Muscle of arm (tissue), 12 donors: ENCODE data around the gene SLC4A9. TPM values are rescaled to one million over a fixed set of nuclear protein-coding genes. Genes with fewer than 3 reads are reported as not detected.
A peak's percentile ranks its signal among the peaks of the same experiment; 100 is the strongest.

Experiments used
- DNase-seq: peaks from one replicate; pipeline ENCODE4 v3.0.0-alpha.2; 2013
- polyA plus RNA-seq, 12 donors: library from polyadenylated mRNA; unstranded; fragments of 120-200 nt; gene quantifications; one replicate each; pipeline ENCODE4 v1.2.1, GENCODE V29; 2013; ENCODE audit not compliant: insufficient read length in 12 of 12

SLC4A9 gene
- polyA plus RNA-seq, 12 donors, result 0.10 to 0.49 (median 0.12) TPM; not detected in 7

DNA sequence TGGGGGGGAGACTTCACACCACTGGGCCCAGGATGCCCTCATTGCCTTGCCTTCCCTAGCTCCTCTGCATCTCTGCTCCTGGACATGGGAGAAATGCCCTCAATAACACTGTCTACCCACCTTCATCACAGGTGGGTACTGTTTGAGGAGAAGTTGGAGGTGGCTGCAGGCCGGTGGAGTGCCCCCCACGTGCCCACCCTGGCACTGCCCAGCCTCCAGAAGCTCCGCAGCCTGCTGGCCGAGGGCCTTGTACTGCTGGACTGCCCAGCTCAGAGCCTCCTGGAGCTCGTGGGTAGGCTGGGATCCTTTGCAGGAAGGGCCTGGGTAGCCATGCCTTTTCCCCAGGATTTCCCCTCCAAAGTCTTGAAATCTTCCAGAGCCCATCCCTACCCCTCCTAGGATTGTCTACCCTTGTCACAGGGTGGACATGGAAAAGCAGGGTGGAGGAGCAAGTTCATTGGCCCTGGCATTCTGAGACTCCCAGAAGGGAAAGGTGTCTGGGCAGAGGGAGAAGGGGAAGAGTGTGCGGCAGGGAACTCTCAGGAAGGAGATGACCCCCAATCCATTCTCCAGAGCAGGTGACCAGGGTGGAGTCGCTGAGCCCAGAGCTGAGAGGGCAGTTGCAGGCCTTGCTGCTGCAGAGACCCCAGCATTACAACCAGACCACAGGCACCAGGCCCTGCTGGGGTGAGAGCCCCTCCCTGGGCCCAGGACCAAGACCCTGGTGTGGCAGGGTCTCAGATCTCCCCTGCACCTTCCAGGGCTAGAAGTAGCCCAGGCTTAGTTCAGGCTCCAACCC, 886 bp downstream of the SLC4A9 start:
- DNase-seq, result no peak

DNA sequence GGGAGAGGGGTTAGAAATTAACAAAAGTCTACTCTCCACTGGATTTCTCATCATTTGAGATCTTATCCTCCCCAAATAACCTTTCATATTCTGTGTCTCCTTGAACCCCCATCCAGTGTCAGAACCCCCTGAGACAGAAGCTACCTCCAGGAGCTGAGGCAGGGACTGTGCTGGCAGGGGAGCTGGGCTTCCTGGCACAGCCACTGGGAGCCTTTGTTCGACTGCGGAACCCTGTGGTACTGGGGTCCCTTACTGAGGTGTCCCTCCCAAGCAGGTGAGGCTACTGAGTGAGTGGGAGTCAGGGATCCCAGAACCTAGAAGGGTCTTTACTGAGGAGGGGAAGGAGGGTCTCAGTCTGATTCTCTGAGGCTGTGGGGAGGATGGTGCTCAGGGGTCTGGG, 1.9 kb downstream of the SLC4A9 start:
- no peak for DNase-seq

DNA sequence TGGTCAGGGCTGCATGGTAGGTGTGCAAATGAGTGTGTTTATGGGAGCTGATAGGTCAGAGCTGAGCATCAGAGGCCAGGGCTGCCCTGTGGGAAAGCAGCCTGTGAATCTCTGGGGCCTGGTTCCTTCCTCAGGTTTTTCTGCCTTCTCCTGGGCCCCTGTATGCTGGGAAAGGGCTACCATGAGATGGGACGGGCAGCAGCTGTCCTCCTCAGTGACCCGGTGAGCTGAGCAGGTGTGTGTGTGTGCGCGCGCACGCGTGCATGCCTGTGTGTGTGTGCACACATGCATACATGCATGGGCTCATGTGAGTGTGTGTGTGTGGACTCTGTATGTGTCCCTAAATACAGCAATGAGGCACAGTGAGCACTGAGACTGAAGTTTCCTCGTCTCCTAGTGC, 2.3 kb downstream of the SLC4A9 start:
- DNase-seq, result no peak

DNA sequence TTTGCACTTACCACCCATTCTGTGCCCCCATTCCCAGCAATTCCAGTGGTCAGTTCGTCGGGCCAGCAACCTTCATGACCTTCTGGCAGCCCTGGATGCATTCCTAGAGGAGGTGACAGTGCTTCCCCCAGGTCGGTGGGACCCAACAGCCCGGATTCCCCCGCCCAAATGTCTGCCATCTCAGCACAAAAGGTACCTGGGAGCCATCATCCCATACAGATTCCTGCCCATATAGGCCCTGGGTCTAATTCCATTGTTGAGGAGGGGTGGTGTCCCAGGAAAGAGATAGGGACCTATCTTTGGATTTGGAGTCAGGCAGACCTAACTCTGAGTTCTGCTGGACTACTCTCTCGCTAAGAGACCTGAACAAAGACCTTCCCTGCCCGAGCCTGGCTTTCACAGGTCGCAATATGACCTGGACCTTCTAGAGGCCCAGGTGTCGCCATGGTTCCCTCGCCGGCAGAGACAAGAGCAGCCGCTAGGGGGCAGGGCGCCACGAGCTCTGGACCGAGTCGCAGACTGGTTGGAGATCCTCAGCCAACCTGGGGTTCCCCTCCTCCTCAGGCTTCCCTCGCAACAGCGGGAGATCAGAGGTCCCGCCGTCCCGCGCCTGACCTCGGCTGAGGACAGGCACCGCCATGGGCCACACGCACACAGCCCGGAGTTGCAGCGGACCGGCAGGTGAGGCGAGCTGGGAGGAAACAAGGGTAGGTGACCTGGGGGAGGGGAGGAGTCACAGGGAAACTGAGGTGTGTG, 3.1 kb downstream of the SLC4A9 start:
- peak; percentile 58 for DNase-seq

- DNase-seq, result no peak
Measured at GRCh38 chr5:140363631-140364471, 3.9 kb downstream of the SLC4A9 start.

- DNase-seq, result no peak
Measured at GRCh38 chr5:140364472-140364765, 4.4 kb downstream of the SLC4A9 start.

DNA sequence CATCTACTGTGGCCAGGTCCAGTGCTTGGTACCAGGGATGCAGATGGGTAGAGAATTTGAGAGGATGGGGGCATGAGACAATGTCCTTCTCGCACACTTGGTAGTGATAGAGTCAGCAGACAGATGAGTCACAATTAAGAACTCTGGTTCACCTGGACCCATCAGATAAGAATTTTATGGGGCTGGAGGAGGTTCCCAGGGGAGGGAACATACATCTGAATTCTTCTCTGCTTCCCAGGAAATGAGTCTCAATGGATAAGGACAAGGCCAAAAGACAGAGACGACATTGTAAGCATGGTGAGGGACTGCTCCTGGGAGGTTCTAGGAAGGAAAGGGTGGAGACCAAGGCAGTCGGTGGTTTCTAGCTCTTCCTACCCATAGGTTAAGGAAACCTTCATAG, 5.3 kb downstream of the SLC4A9 start:
- DNase-seq, result no peak

DNA sequence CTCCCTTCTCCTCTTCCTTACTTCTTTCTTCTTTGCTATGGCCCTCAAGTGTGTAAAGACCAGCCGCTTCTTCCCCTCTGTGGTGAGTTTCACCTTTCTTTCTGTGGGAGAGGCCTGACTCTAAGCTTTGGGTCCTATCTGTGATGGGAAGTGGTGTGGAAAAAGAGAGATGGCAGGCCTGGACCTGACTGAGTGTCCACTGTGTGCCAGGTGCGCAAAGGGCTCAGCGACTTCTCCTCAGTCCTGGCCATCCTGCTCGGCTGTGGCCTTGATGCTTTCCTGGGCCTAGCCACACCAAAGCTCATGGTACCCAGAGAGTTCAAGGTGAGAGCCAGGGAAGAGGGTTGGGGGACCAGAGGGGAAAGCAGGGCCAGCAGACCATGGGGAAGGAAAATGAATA, 5.9 kb downstream of the SLC4A9 start:
- no peak for DNase-seq

- DNase-seq, result no peak
Measured at GRCh38 chr5:140366589-140367255, 6.7 kb downstream of the SLC4A9 start.

DNA sequence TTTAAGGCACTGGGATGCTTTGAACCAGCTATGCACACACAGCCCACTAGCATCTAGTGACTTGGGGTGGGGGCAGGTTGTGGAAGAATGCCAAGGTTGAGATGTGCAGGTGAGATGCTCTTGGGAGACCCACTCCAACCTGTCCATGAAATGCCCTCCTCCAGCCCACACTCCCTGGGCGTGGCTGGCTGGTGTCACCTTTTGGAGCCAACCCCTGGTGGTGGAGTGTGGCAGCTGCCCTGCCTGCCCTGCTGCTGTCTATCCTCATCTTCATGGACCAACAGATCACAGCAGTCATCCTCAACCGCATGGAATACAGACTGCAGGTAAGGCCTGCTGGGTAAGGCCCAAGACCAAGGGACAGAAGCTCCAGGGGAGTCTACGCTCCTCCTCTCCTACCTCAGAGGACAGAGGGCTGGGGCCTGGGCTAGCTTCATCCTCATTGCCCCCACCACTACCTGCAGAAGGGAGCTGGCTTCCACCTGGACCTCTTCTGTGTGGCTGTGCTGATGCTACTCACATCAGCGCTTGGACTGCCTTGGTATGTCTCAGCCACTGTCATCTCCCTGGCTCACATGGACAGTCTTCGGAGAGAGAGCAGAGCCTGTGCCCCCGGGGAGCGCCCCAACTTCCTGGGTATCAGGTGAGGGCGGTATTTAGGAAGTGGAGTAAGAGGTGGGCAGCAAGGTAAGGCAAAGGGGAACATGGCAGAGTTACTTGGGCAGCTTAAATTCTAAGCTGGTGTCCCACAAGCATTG, 7.4 kb downstream of the SLC4A9 start:
- DNase-seq, result no peak

- no peak for DNase-seq
Measured at GRCh38 chr5:140371356-140372151, 11.6 kb downstream of the SLC4A9 start.

- peak; percentile 80 for DNase-seq
Measured at GRCh38 chr5:140372971-140373487, 13.0 kb downstream of the SLC4A9 start.

DNA sequence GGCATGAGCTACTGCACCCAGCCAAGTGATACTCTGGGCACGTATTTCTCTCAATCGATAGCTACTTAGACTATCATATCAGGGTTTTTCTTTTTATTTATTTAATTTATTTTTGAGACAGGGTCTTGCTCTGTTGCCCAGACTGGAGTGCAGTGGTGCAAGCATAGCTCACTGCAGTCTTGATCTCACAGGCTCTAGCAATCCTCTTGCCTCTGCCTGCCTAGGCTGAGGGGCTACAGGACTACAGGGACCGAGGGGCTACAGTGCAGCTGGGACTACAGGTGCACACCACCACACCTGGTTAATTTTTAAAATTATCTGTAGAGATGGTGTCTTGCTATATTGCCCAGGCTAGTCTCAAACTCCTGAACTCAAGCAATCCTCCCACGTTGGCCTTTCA, 21.4 kb downstream of the SLC4A9 start:
- no peak for DNase-seq

GRCh38 chr5:140381972-140382371, 22.0 kb downstream of the SLC4A9 start:
- no peak for DNase-seq

DNA sequence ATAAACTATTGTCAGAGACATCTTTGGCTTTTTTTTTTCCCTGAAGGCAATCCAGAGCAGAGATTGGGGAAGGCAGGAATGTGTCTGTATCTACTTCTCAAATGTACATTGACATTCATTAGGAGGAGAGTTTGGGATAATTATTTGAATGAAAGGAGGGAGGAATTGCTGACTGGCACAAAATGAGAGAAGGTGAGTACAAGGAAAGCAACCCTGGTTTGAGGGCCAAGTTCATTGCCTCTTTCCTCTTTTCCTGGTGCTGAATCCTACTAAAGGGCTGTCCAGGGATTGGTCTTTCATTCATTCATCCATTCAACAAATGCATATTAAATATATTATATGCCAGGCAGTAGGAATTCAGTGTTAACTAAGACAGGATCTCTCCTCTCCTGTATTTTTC, 22.9 kb downstream of the SLC4A9 start:
- DNase-seq, result no peak

DNA sequence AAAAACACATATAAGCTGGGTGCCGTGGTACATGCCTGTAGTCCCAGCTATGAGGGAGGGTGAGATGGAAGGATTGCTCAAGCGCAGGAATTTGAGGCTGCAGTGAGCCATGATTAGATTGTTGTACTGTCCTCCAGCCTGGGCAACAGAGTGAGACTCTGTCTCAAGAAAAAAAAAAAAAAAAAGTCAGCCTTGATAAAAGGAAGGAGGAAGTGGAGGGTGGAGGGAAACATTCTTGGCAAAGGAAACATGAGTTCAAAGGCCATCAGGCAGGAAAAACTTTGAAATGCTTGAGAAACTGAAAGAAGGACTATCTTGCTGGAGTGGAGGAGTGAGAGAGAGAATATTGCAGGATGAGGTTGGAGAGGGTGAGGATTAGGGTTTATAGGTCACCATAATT, 23.3 kb downstream of the SLC4A9 start:
- DNase-seq, result no peak

- no peak for DNase-seq
Measured at GRCh38 chr5:140388052-140388451, 28.1 kb downstream of the SLC4A9 start.

DNA sequence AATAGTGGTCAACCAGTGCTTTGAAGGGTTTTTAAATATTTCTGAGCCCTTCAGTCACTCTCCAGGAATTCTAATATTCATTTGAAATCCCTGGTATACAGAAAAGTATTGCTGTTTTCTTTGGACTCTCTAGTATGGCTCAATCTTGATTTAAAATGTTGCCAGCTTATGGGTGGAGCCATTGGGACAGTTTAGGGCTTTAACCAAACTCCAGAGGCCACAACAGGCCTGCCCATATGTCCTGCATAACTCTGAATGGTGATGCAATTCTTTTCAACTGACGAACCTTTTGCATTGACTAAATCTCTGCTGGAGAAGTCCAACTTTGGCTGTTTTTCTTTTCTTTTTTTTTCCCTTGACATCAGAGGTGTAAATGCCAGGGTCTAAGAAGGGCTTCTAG, 31.3 kb downstream of the SLC4A9 start:
- DNase-seq, result no peak

GRCh38 chr5:140391732-140392131, 31.7 kb downstream of the SLC4A9 start:
- no peak for DNase-seq

DNA sequence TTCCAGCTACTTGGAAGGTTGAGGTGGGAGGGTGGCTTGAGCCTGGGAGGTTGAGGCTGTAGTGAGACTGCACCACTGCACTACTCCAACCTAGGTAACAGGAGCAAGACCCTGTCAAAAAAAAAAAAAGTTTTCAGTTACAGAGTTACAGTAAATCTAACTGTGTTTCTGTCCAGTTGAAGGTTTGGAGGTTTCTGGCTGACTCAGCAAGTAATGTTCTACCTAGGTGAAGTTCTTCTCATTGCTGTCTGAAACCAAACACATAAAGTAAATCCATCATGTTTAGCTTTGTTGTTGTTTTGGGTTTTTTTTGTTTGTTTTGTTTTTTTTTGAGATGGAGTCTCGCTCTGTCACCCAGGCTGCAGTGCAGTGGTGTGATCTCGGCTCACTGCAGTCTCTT, 33.7 kb downstream of the SLC4A9 start:
- no peak for DNase-seq
